Stimulated activated CD4-positive, alpha-beta T cell treated with anti-CD3 and anti-CD28 coated beads, Interleukin-15, amount 100 ng/mL, for 48 hours (primary cell): Measurements from ENCODE around the gene EPS8L2.

Source experiments
- DNase-seq, 2 donors: peaks; one replicate each; pipeline ENCODE4 v3.0.0-alpha.2; 2020; ENCODE audit warnings: low read depth in 2 of 2

EPS8L2 gene

DNA sequence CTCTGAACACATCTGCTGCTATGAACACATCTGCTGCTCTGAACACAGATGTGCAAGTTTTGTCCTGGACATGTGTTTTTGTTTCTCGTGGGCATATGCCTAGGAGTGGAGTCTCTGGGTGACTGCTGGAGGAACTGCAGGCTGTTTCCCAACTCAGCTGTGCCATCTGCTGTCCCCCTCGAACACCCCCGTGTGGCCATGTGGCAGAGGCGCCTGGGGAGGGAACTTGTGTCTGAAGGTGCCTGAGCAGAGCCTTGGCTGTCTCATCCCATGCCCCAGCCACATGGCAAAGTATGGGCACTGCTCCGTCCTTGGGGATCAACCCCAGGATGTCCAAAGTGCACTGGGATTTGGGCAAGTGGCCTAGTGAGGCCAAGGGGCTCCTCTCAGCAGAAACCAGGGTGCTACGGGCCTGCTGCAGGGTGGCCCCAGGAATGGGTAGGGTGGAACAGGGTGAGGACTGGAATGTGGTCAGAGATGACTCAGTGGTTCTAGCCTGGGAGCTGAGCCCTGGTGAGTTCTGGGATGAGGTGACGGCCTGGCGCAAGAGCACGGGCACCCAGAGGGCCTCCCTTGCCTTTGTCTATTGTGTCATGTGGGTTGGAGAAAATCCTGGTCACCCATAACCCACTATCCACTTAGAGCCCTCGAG lies 56.5 kb downstream of the EPS8L2 start:
- DNase-seq: no peak

DNA sequence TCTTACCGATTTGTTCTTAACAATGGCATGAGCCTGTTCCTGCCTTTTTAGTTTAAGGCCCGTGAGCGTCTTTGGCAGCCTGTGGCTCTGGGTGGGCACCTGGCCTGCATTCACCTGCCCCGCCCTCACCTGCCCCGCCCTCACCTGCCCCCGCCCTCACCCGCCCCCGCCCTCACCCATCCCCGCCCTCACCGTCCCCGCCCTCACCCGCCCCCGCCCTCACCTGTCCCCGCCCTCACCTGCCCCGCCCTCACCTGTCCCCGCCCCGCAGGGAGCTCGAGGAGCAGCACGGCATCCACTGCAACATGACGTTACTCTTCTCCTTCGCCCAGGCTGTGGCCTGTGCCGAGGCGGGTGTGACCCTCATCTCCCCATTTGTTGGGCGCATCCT lies 57.0 kb downstream of the EPS8L2 start:
- DNase-seq: no peak

GRCh38 chr11:763549-764321 lies 57.7 kb downstream of the EPS8L2 start:
- DNase-seq: no peak

GRCh38 chr11:764322-765024 lies 58.4 kb downstream of the EPS8L2 start:
- no peak for DNase-seq

DNA sequence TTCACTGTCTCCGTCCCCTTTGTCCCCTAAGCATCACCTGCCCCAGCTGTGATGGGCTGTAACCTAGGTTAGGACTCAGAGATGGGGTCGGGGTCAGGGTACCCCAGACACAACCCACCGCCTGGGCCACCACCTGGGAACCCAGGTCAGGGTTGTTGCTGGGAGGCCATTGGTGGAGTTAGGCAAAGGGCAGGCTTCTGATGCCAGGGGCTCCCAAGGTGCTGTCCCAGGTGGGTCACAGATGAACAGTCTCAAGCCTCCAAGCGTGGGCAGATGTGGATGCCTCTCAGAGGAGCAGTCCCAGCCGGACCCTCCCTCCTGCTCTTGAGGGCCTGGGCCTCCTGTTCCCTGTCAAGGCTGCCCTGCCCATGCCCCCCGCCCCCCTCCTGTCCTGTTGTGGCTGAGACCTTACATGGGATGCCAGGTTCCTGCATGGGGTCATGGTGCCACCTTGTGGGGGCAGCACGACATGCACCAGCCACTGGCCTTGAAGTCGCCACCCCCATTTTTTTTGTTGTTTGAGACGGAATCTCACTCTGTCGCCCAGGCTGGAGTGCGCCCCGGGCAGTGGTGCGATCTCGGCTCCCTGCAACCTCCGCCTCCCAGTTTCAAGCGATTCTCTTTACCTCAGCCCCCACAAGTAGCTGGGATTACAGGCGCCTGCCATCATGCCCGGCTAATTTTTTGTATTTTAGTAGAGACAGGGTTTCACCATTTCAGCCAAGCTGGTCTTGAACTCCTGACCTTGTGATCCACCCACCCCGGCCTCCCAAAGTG lies 59.2 kb downstream of the EPS8L2 start:
- no peak for DNase-seq

DNA sequence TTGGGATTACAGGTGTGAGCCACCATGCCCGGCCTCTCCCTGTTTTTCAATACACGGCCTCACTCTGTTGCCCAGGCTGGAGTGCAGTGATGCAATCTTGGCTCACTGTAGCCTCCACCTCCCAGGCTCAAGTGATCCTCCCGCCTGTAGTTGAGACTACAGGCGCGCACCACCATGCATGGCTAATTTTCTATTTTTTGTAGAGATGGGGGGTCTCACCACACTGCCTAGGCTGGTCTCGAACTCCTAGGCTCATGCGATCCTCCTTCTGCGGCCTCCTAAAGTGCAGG lies 59.7 kb downstream of the EPS8L2 start:
- no peak for DNase-seq

DNA sequence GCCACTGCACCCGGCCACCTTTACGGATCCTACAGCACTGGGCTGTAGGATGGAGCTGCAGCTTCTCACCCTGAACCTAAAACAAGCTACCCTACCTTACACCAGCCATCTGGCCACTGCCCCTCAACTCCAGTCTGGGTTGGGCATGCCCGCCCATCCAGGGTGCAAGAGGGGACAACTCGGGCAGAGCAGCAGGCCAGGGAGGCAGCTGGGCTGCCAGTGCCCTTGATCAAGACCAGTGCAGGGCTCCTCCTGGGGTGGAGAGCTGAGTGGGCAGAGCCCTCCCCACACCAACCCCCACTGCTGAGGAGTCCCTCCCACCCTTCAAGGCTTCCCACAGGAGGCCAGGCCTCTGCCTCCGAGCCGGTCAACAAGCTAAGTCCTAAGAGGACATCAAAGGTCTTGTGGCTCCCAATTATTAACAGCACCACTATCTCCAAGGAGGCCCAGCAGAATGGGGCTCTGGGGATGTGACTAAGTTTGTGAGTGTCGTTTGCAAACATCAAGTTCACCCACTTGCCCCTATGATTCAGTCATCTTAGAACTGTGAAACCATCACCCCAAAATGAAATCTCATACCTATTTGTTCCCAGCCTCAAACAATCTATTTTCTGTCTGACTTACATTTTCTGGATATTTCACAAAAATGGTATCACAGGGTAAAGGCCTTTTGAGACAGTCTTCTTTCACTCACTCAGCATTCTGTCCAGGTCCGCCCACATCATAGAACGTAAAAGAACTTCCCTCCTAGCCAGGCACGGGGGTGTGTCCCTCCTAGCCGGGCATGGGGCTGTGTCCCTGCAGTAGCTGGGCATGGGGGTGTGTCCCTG lies 60.3 kb downstream of the EPS8L2 start:
- DNase-seq: no peak

DNA sequence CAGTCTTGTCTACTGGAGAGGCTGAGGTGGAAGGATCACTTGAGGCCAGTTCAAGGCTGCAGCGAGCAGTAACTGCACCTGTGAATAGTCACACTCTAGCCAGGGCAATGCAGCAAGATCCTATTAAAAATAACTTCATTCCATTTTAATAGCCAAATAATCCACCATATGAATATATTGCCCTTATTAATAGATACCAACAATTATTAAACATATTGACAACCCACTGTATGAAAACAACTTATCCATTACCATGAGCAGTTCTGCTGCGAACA lies 60.8 kb downstream of the EPS8L2 start:
- DNase-seq: no peak

DNA sequence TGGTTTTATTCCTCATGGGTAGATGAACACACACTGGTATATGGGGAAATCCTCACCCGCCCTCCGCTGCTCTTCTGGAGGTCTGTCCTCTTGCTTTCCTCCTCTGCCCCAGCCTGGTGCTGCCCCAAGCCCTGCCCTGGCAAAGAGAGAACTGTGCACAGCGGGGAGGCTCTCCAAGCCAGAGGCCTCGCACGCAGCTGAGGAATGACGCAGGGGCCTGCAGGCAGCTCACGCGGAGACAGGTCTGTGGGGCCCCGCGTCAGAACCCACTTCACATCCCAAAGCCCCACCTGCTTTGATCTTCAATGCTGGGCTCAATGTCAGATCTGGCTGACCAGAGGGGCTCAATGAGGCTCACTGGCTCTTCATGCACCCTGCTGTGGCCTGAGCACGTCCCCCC lies 61.2 kb downstream of the EPS8L2 start:
- DNase-seq: no peak

DNA sequence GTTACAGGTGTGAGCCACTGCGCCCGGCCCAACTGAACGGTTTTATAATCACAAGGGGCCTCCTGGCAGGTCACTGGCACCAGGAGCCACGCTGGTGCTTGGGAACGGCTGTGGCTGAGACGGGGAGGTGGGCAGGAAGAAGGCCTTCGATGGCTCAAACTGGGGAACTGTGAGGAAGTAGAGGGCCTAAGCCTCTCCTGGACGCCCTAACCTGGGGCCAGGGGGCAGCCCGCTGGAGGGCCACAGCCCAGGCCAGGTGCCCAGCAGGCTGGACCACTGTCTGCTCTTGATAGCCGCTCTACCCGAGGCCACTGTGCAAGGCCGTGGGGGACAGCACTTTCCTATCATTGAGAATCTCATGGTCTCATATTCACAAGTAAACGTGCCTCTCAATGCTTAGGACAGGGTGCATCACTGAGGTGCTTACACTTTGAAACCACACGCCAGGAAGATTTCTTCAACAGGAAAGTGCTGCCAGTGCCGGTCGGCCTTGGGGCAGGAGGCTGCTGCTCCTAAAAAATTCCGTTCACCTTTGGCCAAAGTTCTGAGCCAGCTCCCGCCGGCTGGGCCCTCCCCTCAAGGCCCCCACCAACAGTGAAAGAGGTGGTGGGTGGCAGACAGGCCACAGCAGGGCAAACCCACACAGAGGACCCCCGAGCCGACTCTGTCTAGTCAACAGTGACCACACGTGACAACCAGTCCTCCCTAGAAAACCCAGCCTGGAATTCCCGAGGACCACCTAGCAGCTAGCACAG lies 64.0 kb downstream of the EPS8L2 start:
- DNase-seq: no peak

DNA sequence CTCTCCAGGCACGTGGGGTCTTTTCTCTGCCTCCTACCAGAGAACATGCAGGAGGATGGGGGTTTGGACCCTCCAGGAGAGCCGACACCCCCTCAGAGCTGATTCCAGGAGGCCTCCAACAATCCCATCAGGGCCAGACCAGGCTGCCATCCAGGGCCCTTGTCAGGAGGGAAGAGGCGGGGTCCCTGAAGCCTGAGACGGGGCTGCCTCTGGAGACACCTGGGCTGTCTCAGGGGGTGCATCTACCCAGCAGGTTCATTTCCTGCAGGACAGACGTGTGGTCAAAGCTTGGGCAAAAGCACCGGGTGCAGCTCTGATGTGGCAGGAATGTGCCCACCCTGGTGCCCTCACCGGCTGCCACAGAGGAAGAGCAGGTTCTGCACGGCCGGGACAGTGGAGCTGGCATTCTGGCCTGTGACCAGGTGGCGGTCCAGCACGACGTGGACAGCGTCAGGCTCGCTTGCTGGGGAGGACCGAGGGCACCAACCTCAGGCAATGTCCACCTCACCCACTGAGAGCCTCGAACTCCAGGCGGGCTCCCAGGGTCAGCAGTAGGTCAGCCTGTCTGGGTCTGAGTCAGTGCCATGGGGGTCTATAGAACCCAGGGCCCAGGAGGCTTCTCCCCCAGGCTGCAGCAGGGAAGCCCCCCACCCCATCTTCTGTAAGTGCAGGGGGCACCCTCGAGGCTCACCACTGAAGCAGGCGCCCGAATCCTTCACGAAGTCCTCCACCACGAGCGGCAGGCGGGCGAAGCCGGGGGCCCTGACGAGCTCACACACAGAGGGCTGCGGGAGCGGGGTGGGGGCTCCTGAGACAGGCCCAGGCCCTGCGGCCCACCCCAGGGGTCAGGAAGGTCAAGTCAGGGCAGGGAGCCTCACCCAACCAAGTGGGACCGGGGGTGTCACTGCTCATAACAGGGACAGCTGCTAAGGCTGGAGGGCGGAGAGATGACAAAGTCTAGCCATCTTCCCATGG lies 64.9 kb downstream of the EPS8L2 start:
- DNase-seq: no peak

GRCh38 chr11:771617-772204 lies 65.7 kb downstream of the EPS8L2 start:
- DNase-seq: no peak

DNA sequence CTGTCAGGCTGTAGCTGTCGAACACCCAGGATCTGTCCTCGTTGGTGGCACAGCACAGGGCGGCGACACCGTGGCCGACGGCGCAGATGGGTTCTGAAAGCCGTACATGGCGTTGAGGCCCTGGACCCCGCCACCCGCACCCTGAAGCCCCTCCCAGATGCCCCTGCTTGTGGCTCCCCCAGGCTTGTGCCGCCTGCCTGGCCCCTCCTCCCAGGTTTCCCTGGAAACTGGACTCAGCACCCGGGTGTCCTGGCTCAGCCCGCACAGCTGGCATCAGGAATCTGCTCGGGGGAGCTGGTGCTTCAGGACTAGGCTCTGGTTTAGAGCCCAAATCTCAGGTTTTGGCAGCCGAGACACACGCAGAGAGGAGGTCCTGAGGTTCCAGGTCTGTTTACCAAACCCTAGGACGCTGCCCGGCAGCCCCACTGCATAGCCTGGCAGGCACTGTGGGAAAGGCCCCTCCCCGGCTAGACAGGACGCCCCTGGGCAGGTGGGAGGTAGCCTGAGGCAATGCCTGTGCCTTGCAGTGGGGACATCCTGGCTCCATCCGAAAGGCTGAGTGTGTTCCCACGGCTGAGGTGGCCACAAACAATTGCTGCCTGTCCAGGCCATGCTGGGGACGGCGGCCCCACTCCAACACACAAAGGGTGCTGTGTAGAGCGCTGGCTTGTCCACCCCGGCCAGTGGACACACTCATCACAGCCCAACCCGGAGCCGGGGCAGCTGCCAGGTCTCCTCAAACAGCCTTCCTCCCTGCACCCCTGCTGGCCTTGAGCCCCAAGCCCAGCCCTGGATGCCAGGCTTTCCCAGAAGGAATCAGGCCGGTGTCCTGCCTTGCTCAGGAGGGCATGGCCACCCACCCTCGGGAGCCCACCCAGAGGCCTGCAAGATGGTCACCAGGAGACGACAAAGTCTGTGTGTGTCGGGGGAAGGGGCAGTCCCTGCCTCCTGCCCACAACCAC lies 66.7 kb downstream of the EPS8L2 start:
- DNase-seq: no peak

DNA sequence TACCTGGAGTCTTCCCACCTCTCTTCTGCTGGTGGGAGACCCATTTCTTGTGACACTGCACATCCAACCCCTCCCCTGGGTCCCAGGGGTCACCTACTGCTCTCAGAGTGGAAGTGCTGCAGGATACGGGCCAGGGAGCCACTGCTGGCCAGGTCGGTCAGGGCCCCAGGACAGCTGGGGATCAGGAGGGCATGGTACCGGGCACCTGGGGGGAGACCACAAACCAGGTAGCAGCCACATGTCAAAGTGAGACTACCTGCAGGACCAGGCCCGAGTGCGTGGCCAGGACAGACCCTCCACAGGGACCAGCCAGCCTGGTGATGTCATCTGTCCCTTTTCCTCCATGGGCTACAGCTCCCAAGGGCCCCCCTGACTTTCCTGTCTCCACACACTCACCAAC lies 67.4 kb downstream of the EPS8L2 start:
- no peak for DNase-seq

DNA sequence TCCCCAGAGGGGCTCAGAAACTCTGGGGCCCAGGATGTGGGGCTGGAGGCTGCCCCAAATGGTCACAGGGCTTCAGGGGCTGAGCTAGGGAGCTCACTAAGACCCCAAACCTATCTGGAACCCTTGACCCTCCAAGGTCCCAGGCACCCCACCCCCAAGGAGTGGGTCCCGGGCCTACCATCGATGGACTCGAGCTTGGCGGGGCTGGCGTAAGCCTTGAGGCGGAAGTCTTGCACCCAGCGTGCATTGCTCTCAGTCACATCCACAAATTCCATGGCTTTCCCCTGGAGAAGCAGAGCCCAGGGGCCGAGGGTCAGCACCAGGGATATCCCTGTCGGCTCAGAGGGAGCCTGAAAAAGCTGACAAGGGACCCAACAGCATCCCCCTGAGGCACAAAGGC lies 67.8 kb downstream of the EPS8L2 start:
- DNase-seq: no peak

DNA sequence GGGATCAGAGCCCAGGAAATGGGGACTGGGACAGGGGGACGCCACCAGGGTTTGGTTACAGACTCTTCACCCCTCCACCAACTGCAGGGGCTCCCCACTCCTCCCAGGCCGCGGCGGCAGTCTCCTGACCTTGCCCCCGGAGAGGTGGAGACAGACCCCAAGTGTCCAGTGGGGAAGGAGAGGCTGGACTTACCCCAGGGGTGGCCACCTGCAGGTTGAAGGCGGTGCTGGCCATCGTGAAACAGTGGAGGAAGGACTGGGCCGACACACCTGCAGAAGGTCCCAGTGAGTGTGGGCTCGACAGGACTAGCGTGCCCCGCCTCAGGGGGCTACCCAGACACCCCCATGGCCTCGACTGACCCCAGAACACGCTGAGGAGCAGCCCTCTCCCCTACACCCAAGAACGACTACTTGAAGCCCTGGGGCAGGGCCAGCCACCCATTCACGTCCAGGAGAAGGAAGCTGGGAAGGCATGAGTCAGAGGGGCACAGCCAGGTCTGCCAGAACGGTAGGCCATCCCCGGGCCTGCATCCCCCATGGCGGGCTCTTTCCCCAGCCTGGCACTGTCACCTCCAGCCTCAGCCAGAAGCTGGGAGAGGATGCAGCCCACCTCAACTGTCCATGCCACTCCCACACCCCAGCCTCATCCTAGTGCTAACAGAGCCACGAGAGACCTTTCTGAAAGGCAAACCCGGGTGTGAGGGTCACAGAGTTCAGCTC lies 69.0 kb downstream of the EPS8L2 start:
- DNase-seq: no peak

- no peak for DNase-seq
Measured at GRCh38 chr11:776263-776560, 70.2 kb downstream of the EPS8L2 start.
